SK-N-SH treated with all-trans-retinoic acid at 6 μM for 48 hours (cell line): ENCODE data around the gene PLEKHJ1.

Experiments
- ATAC-seq: fragments of 200-7000 bp; cut with Tn5 transposase; 3 replicates; pipeline ENCODE4 v1.9.1; 2020; ENCODE audit warnings: mild to moderate bottlenecking, moderate library complexity
- ARNTL ChIP-seq: fragments of 450-650 bp; formaldehyde crosslinking; IDR thresholded peaks from 2 replicates; pipeline ENCODE4 v1.5.0; 2020; ENCODE audit warnings: low read depth, mild to moderate bottlenecking, moderate library complexity, borderline replicate concordance
- BACH2 ChIP-seq: fragments of 250-450 bp; sonication (Bioruptor Pico); IDR thresholded peaks from 2 replicates; pipeline ENCODE4 v1.9.0; 2021; ENCODE audit warnings: mild to moderate bottlenecking, borderline replicate concordance
- CSDC2 ChIP-seq: fragments of 250-450 bp; sonication (Bioruptor Pico); IDR thresholded peaks from 2 replicates; pipeline ENCODE4 v1.5.0; 2020; ENCODE audit warnings: mild to moderate bottlenecking, moderate library complexity
- ESRRG ChIP-seq: fragments of 250-450 bp; sonication (Bioruptor Pico); IDR thresholded peaks from 2 replicates; pipeline ENCODE4 v1.6.1; 2021; ENCODE audit warnings: mild to moderate bottlenecking
- GLIS3 ChIP-seq: fragments of 250-450 bp; sonication (Bioruptor Pico); IDR thresholded peaks from 2 replicates; pipeline ENCODE4 v1.5.0; 2020; ENCODE audit warnings: mild to moderate bottlenecking, moderate library complexity
- ISL1 ChIP-seq: fragments of 250-450 bp; sonication (Bioruptor Pico); IDR thresholded peaks from 2 replicates; pipeline ENCODE4 v2.1.2; 2022; ENCODE audit warnings: mild to moderate bottlenecking, moderate library complexity
- OSR1 ChIP-seq: fragments of 250-450 bp; sonication (Bioruptor Pico); IDR thresholded peaks from 2 replicates; pipeline ENCODE4 v1.8.0; 2022; ENCODE audit warnings: moderate library complexity, mild to moderate bottlenecking, inconsistent platforms
- PPARA ChIP-seq: fragments of 250-450 bp; sonication (Bioruptor Pico); IDR thresholded peaks from 2 replicates; pipeline ENCODE4 v1.5.0; 2020; ENCODE audit warnings: mild to moderate bottlenecking, borderline replicate concordance
- RARB ChIP-seq: fragments of 250-450 bp; sonication (Bioruptor Pico); IDR thresholded peaks from 2 replicates; pipeline ENCODE4 v1.8.0; 2021; ENCODE audit warnings: mild to moderate bottlenecking, moderate library complexity
- SNAI2 ChIP-seq: fragments of 250-450 bp; sonication (Bioruptor Pico); IDR thresholded peaks from 2 replicates; pipeline ENCODE4 v1.5.0; 2020; ENCODE audit warnings: mild to moderate bottlenecking, moderate library complexity
- TCF4 ChIP-seq: fragments of 250-450 bp; sonication (Bioruptor Pico); IDR thresholded peaks from 2 replicates; pipeline ENCODE4 v1.8.0; 2021; ENCODE audit warnings: mild to moderate bottlenecking, moderate library complexity, borderline replicate concordance
- TOX ChIP-seq: fragments of 250-450 bp; sonication (Bioruptor Pico); IDR thresholded peaks from 2 replicates; pipeline ENCODE4 v1.8.0; 2021; ENCODE audit warnings: mild to moderate bottlenecking, moderate library complexity, borderline replicate concordance
- TSHZ2 ChIP-seq: fragments of 250-450 bp; sonication (Bioruptor Pico); IDR thresholded peaks from 2 replicates; pipeline ENCODE4 v1.5.0; 2020; ENCODE audit warnings: mild to moderate bottlenecking, moderate library complexity
- ZC3H10 ChIP-seq: fragments of 250-450 bp; sonication (Bioruptor Pico); IDR thresholded peaks from 2 replicates; pipeline ENCODE4 v1.5.1; 2021; ENCODE audit warnings: mild to moderate bottlenecking, moderate library complexity
- ZFP3 ChIP-seq: fragments of 250-450 bp; sonication (Bioruptor Pico); IDR thresholded peaks from 2 replicates; pipeline ENCODE4 v1.5.0; 2020; ENCODE audit warnings: mild to moderate bottlenecking, moderate library complexity
- ZFP30 ChIP-seq: fragments of 450-650 bp; formaldehyde crosslinking; IDR thresholded peaks from 2 replicates; pipeline ENCODE4 v1.5.0; 2022; ENCODE audit warnings: mild to moderate bottlenecking, moderate library complexity
- ZNF565 ChIP-seq: fragments of 450-650 bp; formaldehyde crosslinking; conservative IDR thresholded peaks from 2 replicates; pipeline ENCODE4 v1.5.0; 2020; ENCODE audit warnings: low read depth, mild to moderate bottlenecking, moderate library complexity
- ZNF8 ChIP-seq: fragments of 450-650 bp; formaldehyde crosslinking; IDR thresholded peaks from 2 replicates; pipeline ENCODE4 v1.5.0; 2020; ENCODE audit warnings: mild to moderate bottlenecking, moderate library complexity
- TF ChIP-seq, protein P1 (sequence below): fragments of 250-450 bp; sonication (Bioruptor Pico); IDR thresholded peaks from 2 replicates; pipeline ENCODE4 v1.8.0; 2021; ENCODE audit warnings: low read depth, mild to moderate bottlenecking, moderate library complexity, borderline replicate concordance
- TF ChIP-seq, protein P2 (sequence below): fragments of 250-450 bp; sonication (Bioruptor Pico); IDR thresholded peaks from 2 replicates; pipeline ENCODE4 v1.5.1; 2021; ENCODE audit warnings: mild to moderate bottlenecking, moderate library complexity

PLEKHJ1 gene

GRCh38 chr19:2187159-2187558, 49.0 kb downstream of the PLEKHJ1 start:
- TF ChIP-seq, protein P1, sequence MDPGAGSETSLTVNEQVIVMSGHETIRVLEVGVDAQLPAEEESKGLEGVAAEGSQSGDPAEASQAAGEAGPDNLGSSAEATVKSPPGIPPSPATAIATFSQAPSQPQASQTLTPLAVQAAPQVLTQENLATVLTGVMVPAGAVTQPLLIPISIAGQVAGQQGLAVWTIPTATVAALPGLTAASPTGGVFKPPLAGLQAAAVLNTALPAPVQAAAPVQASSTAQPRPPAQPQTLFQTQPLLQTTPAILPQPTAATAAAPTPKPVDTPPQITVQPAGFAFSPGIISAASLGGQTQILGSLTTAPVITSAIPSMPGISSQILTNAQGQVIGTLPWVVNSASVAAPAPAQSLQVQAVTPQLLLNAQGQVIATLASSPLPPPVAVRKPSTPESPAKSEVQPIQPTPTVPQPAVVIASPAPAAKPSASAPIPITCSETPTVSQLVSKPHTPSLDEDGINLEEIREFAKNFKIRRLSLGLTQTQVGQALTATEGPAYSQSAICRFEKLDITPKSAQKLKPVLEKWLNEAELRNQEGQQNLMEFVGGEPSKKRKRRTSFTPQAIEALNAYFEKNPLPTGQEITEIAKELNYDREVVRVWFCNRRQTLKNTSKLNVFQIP = no peak
- TF ChIP-seq TCF4 (CRISPR knock-in tag) (no peak), ZNF8 (CRISPR knock-in tag) (no peak), ISL1 (CRISPR knock-in tag) (no peak), ZC3H10 (CRISPR knock-in tag) (no peak), SNAI2 (CRISPR knock-in tag) (no peak), TSHZ2 (CRISPR knock-in tag) (no peak), ESRRG (no peak), RARB (CRISPR knock-in tag) (no peak), ARNTL (CRISPR knock-in tag) (no peak), ZFP3 (no peak)
- ATAC-seq = no peak

- peak; percentile 49 for ATAC-seq
- no peak for TF ChIP-seq ZNF8 (CRISPR knock-in tag)
- no peak for TF ChIP-seq OSR1 (CRISPR knock-in tag)
- no peak for TF ChIP-seq ISL1 (CRISPR knock-in tag)
- TF ChIP-seq PPARA (CRISPR knock-in tag) = no peak
- no peak for TF ChIP-seq TOX (CRISPR knock-in tag)
- TF ChIP-seq SNAI2 (CRISPR knock-in tag) = no peak
- TF ChIP-seq ZC3H10 (CRISPR knock-in tag) = no peak
- TF ChIP-seq GLIS3 (CRISPR knock-in tag) = no peak
- TF ChIP-seq, protein P1 = no peak
- no peak for TF ChIP-seq BACH2 (CRISPR knock-in tag)
- TF ChIP-seq ZFP30 (CRISPR knock-in tag) = no peak
- TF ChIP-seq TSHZ2 (CRISPR knock-in tag) = no peak
- no peak for TF ChIP-seq ZNF565 (CRISPR knock-in tag)
Measured at GRCh38 chr19:2186071-2186846, 49.9 kb downstream of the PLEKHJ1 start.

GRCh38 chr19:2185734-2186070, 50.4 kb downstream of the PLEKHJ1 start:
- no peak for ATAC-seq
- TF ChIP-seq OSR1 (CRISPR knock-in tag) (no peak), ZFP30 (CRISPR knock-in tag) (no peak), TCF4 (CRISPR knock-in tag) (no peak), ZNF8 (CRISPR knock-in tag) (no peak), TSHZ2 (CRISPR knock-in tag) (no peak), RARB (CRISPR knock-in tag) (no peak), ZNF565 (CRISPR knock-in tag) (no peak), SNAI2 (CRISPR knock-in tag) (no peak), TOX (CRISPR knock-in tag) (no peak), CSDC2 (CRISPR knock-in tag) (no peak), ARNTL (CRISPR knock-in tag) (no peak), PPARA (CRISPR knock-in tag) (no peak)
- TF ChIP-seq, protein P2, sequence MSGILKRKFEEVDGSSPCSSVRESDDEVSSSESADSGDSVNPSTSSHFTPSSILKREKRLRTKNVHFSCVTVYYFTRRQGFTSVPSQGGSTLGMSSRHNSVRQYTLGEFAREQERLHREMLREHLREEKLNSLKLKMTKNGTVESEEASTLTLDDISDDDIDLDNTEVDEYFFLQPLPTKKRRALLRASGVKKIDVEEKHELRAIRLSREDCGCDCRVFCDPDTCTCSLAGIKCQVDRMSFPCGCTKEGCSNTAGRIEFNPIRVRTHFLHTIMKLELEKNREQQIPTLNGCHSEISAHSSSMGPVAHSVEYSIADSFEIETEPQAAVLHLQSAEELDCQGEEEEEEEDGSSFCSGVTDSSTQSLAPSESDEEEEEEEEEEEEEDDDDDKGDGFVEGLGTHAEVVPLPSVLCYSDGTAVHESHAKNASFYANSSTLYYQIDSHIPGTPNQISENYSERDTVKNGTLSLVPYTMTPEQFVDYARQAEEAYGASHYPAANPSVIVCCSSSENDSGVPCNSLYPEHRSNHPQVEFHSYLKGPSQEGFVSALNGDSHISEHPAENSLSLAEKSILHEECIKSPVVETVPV (CRISPR knock-in tag) = no peak
